22Rv1 (cell line): ENCODE results near the gene NPAS2.

Source experiments
- ZFX ChIP-seq: fragments of 450-650 bp; IDR thresholded peaks from 2 replicates; pipeline ENCODE4 v1.6.1; 2017; ENCODE audit warnings: antibody characterized with exemption, borderline replicate concordance
- TF ChIP-seq, protein P1 (sequence below): fragments of 450-650 bp; IDR thresholded peaks from 2 replicates; pipeline ENCODE4 v1.5.1; 2017; ENCODE audit warnings: mild to moderate bottlenecking

DNA sequence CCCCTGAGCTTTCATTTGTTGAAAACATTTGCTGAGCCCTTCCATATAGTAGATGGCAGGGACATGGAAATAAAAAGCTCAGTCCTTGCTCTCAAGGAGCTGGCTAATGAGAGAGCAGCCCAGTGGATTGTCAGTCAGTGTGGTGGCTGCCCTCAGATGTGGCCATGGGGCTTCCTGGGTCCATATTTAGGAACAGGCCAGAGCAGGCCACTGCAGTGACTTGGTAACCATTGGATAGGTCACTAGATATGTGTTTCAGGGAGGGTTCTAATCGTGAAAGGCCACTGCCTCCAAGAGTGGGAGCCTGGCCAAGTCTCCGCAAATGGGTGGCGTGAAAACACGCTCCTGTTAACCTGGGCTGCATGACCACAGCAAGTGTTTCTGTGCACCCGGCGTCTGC is 37.4 kb downstream of the NPAS2 start:
- TF ChIP-seq, protein P1, sequence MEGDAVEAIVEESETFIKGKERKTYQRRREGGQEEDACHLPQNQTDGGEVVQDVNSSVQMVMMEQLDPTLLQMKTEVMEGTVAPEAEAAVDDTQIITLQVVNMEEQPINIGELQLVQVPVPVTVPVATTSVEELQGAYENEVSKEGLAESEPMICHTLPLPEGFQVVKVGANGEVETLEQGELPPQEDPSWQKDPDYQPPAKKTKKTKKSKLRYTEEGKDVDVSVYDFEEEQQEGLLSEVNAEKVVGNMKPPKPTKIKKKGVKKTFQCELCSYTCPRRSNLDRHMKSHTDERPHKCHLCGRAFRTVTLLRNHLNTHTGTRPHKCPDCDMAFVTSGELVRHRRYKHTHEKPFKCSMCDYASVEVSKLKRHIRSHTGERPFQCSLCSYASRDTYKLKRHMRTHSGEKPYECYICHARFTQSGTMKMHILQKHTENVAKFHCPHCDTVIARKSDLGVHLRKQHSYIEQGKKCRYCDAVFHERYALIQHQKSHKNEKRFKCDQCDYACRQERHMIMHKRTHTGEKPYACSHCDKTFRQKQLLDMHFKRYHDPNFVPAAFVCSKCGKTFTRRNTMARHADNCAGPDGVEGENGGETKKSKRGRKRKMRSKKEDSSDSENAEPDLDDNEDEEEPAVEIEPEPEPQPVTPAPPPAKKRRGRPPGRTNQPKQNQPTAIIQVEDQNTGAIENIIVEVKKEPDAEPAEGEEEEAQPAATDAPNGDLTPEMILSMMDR, result no peak
- TF ChIP-seq ZFX, result no peak
